ENCODE data around the gene CNGA3.

DNA sequence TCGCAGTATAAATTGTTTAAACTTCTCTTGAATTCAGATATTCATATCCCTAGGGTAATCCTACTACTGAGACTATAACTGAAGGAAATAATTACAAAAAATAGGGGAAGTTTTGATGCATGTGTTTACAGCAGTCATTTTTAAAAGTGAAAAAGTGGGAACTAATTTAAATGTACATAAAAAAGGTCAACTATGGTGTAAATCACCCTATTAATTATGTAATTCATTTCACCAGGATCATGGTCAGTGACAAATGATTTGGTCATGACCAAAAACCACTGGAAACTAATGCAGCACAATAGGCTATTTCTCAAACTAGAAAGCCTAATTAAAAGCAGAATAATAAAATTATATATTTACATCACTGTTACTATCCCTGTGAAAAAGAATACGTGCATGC lies 5.0 kb upstream of the CNGA3 start:
- TF ChIP-seq SP2 (IDR thresholded peaks at IDR 0.05; ENCODE audit: low read length) = no peak
- no peak for TF ChIP-seq CEBPB (IDR thresholded peaks at IDR 0.05; ENCODE audit: low read depth, low read length)
- TF ChIP-seq, protein P1, sequence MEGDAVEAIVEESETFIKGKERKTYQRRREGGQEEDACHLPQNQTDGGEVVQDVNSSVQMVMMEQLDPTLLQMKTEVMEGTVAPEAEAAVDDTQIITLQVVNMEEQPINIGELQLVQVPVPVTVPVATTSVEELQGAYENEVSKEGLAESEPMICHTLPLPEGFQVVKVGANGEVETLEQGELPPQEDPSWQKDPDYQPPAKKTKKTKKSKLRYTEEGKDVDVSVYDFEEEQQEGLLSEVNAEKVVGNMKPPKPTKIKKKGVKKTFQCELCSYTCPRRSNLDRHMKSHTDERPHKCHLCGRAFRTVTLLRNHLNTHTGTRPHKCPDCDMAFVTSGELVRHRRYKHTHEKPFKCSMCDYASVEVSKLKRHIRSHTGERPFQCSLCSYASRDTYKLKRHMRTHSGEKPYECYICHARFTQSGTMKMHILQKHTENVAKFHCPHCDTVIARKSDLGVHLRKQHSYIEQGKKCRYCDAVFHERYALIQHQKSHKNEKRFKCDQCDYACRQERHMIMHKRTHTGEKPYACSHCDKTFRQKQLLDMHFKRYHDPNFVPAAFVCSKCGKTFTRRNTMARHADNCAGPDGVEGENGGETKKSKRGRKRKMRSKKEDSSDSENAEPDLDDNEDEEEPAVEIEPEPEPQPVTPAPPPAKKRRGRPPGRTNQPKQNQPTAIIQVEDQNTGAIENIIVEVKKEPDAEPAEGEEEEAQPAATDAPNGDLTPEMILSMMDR (IDR thresholded peaks at IDR 0.05; ENCODE audit: control extremely low read depth in 1 of 3, insufficient read depth in 1 of 3, low read depth in 1 of 3, low read length in 3 of 3) = no peak
- no peak for TF ChIP-seq SIN3A (conservative IDR thresholded peaks at IDR 0.05 in 1 of 2, IDR thresholded peaks at IDR 0.05 in 1 of 2; ENCODE audit: low read depth in 1 of 2, low read length in 2 of 2)
- no peak for TF ChIP-seq POLR2A (IDR thresholded peaks at IDR 0.05; ENCODE audit: control extremely low read depth in 1 of 2, low read depth in 2 of 2, low read length in 2 of 2)
- TF ChIP-seq, protein P2, sequence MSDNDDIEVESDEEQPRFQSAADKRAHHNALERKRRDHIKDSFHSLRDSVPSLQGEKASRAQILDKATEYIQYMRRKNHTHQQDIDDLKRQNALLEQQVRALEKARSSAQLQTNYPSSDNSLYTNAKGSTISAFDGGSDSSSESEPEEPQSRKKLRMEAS (IDR thresholded peaks at IDR 0.05) = no peak
- no peak for TF ChIP-seq TEAD4 (IDR thresholded peaks at IDR 0.05; ENCODE audit: low read depth, low read length)
- TF ChIP-seq SRF (IDR thresholded peaks at IDR 0.05; ENCODE audit: low read depth, low read length) = no peak
- no peak for TF ChIP-seq POLR2AphosphoS5 (IDR thresholded peaks at IDR 0.05; ENCODE audit: low read depth, low read length)
- TF ChIP-seq, protein P3, sequence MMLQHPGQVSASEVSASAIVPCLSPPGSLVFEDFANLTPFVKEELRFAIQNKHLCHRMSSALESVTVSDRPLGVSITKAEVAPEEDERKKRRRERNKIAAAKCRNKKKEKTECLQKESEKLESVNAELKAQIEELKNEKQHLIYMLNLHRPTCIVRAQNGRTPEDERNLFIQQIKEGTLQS (IDR thresholded peaks at IDR 0.05; ENCODE audit: insufficient read depth, low read depth, low read length) = no peak
- TF ChIP-seq EZH2 (IDR thresholded peaks at IDR 0.05; ENCODE audit: low read depth, low read length, severe bottlenecking) = no peak
- TF ChIP-seq HDAC6 (IDR thresholded peaks at IDR 0.05; ENCODE audit: low read depth, low read length) = no peak
